GM21528 (cell line): ENCODE data around the gene C8G.

Experiments
- ATAC-seq: cut with Tn5 transposase; IDR thresholded peaks from one replicate; pipeline ENCODE4 v1.9.1; 2021; ENCODE audit warnings: mild to moderate bottlenecking, moderate library complexity; ENCODE audit not compliant: unreplicated experiment, low FRiP score

Gene C8G

DNA sequence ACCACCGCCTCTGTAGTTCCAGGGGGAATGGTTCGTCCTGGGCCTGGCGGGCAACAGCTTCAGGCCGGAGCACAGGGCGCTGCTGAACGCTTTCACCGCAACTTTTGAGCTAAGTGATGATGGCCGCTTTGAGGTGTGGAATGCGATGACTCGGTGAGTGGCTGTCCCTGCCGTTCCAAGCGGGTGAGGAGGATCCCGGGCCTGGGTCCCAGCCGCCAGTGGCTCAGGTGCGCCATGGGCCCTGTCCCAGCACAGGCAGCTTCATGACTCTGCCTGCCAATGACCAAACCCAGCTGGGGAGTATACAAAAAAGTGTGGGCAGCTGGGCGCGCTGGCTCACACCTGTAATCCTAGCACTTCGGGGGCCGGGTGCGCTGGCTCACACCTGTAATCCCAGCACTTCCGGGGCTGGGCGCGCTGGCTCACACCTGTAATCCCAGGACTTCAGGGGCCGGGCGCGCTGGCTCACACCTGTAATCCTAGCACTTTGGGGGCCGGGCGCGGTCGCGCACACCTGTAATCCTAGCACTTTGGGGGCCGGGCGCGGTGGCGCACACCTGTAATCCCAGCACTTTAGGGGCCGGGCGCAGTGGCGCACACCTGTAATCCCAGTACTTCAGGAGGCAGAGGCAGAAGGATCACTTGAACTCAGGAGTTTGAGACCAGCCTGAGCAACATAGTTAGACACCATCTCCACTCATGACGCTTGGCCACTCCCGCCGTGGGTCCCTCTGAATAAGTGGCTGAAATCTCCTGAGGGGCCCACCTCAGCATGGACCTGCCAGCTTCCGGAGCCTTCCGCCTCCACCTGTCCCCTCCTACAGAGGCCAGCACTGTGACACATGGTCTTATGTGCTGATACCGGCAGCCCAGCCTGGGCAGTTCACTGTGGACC is 8.1 kb downstream of the C8G start:
- no peak for ATAC-seq

DNA sequence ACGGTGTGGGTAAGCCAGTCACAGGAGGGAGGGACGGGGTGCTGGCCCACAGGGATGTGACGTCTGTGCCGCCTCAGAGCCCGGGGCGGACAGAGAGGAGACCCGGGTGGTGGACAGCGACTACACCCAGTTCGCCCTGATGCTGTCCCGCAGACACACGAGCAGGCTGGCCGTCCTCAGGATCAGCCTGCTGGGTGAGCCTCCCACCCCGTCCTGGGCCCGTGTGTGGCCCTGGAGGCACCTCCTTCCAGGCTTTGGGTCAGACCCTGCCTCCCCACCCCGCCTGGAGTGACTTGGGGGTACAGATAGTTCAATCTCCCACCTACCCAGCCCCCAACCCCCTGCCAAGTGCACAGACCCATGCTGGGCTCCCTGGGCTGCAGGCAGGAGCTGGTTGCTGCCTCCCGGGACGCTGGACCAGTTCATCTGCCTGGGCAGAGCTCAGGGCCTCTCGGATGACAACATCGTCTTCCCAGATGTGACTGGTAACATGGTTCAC is 8.8 kb downstream of the C8G start:
- ATAC-seq, result no peak

DNA sequence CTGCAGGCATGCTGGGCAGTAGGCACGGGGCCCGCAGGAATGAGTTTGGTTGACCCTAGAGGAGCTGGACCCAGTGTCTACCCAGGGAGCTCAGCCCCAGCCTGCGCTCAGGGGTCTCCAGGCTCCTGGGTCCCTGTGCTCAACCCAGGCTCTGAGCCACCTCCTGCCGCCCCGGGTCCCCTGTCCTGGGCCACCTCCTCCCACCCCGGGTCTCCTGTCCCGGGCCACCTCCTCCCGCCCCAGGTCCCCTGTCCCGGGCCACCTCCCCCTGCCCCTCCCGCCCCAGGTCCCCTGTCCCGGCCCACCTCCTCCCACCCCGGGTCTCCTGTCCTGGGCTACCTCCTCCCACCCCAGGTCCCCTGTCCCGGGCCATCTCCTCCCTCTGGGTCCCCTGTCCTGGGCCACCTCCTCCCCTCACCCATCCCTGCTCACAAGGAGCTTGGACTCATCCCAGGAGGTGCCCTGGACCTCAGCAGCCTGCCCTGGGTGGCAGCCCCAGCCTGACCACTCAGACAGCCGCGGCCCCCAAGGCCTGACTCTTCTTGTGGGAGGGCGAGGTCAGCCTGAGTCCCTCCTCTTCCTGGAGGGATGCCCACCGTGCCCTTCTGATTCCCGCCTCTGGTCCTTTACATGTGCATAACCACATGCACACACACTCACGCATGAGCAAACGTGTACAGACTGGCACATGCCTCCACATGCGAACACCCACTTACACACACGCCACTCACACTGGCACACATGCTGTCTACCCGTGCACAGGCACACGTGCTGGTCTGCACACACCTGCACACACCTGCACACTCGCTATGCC is 9.4 kb downstream of the C8G start:
- no peak for ATAC-seq

DNA sequence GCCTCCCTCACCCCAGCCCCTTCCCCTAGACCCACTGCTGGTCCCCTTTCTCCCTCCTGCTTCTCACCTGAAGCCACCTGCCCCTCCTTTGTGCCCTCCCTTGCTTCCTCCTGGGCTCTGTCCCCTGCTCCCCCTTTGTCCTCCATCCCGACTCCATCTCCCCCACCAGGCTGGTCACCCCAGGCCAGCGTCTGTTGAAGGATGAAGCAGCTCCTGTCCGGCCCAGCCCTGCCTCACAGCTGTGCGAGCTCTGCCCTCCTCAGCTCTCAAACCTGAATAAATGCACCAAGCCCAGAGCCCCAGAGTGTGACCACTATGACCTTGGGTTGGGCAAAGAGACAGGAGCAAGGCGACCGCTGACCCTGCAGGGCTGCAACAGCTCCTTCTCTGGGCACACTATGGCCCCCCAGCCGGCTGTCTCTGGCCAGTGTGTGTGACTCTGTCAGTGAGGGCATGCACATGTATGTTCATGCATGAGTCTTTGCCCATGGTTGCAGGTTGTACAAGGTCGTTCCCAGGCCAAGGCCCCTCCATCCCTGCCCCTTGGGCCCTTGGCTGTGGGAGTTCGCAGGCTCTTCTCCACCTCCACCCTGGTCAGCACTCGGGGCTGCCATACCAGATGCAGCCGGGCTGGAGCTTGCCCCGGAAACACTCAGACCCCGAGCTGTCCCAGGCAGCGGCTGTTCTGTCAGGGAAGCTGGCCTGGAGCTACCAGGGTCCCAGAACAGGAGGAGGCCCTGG is 10.3 kb downstream of the C8G start:
- no peak for ATAC-seq

DNA sequence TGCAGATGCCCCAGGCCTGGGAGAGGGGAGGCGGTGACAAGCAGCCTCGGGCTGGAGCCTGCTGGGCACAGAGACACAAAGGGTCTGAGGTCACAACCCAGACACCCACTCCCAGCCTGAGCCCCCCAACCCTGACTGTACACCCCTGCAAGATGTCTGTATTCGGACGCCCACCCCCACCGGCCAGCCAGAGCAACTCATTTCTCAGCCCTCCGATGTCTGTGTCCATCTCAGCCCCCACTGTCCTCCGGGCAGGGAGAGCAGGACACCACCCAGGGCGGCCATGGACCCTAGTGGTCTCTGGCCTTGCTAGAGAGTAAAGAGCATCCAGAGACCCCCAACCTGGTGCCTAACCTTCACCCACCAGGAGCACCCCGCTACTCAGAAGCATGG is 10.9 kb downstream of the C8G start:
- no peak for ATAC-seq

DNA sequence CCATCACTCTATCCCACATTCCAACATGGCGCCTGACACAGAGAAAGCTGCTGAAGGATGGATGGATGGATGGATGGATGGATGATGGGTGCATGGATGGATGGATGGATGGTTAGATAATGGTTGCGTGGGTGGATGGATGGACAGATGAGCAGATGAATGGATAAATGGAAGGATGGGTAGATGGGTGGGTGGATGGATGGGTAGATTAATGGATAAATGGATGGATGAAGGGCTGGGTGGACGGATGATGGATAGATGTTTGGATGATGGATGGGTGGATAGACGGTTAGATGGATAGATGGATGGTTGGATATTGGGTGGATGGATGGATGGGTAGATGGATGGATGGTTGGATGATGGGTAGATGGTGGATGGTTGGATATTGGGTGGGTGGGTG is 11.6 kb downstream of the C8G start:
- no peak for ATAC-seq

DNA sequence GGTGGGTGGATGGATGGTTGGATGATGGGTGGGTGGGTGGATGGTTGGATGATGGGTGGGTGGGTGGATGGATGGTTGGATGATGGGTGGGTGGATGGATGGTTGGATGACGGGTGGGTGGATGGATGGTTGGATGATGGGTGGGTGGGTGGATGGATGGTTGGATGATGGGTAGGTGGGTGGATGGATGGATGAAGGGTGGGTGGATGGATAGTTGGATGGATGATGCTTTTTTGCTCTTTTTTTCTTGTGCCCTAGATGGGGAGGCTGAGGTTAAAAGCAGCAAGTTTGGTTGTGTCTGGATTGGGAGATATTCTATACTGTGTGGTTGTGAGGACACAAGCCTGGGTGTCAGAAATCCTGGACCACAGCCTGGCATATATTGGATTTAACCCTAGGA is 12.4 kb downstream of the C8G start:
- ATAC-seq, result no peak

DNA sequence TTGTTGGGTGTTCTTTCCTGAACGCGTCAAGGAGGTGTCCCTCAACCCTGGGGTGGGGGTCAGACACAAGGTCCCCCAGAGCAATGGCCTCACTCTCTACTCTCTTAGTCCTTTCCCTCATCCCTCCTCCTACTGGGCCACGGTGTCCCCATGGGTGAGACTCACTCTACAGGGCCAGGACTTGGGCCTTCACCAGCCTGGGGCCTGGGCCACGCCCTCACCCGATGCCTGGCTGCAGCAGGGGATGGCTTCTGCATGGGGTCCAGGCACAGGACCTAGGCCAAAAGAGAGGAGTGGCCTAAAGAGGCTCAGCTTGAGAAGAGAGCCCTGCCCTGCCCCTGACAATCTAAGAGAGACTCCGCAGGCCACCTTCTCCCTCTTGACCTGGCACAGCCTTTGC is 12.9 kb downstream of the C8G start:
- no peak for ATAC-seq

DNA sequence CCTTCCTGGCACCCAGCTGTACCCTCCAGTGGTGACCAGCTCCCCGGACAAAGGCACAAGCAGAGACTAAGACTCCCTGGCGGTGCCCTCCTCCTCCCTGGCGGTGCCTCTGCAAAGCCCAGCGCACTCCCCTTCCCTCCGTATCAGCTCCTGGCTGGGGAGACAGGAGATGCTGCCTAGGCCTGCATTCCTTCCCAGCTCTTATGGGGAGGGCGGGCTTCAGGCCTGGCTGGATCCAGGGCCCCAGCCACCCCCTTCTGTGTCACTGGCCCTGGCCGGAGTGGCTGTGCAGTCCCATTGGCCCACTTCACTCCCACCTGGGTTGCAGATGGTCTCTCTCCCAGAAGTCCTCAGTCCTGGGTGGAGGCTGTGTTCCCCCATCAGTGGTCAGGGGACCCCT is 13.4 kb downstream of the C8G start:
- no peak for ATAC-seq

DNA sequence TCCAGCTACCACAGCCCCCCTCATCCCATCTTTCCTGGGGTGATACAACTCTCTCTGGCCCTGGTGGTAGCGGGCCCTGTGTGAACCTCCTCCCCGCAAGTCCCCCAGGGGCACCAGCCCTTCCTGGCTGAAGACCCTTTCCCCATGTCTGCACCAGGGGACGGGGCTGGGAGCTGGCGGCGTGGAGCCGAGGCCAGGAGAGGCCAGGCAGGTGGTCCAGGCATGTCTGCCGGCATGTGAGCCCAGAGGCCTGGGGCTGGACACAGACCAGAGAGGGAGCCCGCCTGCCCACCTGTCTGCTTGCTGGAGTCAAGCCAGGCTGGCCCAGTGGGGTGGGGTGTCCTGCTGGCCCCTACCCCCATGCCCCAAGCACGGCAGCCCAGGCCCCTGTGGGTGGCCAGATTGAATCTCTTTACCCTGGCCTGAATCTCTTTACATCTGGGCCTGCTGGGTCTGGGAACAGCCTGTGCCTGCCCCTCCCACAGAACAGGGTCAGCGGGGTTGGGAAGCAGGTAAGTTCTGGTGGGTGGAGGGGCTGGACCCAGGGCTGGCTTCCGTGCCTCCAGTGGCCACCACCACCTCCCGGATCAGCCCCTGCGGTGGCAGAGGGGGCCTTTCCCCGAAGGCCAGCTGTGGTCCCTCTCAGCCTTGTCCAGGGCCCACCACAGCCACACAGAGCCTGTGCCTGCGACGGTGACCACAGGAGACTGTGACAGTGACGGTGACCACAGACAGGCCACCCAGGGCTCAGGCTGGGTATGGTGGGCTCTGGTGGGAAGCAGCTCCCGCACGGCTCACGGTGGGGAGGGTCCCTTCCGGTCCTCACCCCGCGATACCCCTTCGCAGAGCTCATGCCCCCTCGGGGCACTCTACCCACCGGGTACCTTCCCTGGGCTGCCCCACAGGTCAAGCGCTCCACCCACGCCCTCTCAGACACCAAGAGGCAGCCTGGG is 14.1 kb downstream of the C8G start:
- ATAC-seq, result no peak

DNA sequence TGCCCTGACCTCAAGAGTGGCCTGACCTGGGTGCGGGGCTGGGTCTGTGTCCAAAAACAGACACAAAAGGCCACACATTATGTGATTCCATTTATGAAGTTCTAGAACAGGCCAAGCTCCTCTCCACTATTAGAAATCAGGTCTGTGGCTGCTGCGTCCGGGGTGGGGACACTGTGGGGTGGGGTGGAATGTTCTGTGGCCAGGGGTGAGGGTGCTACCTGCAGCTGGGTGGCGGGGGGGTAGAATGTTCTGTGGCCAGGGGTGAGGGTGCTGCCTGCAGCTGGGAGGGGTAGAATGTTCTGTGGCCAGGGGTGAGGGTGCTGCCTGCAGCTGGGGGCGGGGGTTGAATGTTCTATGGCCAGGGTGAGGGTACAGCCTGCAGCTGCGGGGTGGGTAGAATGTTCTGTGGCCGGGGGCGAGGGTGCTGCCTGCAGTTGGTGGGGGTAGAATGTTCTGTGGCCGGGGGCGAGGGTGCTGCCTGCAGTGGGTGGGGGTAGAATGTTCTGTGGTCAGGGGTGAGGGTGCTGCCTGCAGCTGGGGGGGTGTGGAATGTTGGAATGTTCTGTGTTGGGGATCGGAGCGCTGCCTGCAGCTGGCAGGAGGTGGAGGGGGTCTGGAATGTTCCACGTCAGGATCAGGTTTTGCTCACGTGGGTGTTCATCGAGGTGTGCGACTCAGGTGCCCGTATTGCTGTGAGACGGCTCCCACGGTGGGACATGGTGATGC is 15.3 kb downstream of the C8G start:
- ATAC-seq, result no peak

DNA sequence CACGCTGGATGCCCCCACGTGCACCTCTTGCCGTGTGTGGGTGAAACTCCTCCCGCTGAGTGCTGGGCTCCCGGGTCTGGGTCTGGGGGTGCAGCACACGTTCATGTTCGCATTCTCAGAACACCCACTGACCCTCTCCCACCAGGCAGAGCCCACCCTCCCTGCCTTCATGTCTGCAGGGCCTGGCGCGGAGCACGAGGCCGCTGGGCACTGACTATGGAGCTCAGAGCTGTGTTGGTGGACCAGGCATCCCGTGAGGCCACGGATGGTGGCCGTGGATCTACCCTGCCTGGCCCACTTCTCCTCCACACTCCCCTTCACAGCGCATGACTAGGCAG is 15.9 kb downstream of the C8G start:
- no peak for ATAC-seq

DNA sequence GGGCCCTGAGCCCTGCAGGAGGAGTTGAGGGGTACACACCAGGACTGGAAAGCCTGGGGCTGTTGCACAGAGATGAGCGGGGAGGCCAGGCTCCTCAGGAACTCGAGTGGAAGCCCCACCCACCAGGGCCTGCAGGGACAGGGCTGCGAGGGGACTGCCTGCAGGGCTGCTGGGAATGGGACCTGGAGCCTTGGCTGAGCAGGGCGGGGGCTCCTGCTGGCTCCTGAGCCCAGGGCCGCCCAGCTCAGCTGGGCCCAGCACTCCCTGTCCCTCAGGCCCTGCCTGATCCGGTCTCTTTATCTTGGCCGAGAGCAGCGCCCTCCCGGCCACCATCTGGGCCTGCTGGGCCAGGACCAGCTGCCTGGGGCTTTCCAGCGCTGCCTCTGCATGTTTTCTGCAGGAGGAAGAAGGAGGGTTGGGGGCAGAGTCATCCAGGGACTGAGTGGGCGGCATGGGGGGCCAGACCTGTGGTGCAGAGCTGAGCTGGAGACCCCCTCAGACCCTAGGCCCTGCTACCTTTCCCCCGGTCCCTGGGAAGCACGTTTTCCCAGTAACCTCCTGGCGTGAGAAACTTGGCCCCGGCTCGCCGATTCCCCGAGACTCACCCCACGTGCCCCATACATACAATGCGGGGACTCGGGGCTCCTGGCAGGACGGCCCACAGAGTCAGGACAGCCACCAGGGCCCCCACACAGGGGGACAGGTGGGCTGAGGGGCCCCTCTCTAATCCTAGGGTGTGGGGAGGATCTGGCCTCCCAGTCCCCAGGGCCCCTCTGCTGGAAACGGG is 16.4 kb downstream of the C8G start:
- no peak for ATAC-seq

DNA sequence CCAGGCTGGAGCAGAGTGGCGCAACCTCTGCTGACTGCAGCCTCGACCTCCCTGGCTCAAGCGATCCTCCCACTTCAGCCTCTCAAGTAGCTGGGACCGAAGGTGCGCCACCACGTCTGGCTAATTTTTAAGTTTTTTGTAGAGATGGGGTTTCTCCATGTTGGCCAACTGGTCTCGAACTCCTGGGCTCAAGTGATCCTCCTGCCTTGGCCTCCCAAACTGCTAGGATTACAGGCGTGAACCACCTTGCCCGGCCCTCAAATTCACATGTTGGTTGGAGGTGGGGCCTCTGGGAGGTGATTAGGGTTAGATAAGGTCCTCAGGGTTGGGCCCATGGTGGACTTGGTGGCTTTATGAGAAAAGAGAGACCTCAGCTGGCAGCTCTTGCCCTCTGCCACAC is 17.1 kb downstream of the C8G start:
- ATAC-seq, result no peak

DNA sequence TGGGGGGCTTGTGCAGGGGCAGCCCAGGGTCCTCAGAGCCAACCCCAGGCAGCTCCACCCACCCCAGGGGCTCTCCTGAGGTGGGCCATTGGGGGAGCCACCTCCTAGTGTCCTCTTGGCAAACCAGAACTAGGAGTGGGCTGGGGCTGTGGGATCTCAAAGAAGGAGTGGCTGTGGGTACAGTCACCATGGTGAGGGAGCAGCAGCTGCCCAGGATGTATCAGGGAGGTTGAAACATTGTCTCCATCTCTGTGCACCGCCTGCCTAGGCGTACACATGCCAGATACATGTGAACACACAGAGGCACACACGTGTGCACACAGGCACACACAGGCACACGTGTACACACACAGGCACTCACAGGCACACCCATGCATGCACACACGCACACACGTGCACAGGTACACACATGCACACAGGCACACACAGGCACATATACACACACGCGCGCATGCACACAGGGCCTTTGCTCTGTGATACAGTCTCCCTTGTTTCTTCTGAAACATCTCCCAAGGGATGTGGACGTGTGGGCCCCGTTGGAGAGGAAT is 17.7 kb downstream of the C8G start:
- ATAC-seq, result no peak

DNA sequence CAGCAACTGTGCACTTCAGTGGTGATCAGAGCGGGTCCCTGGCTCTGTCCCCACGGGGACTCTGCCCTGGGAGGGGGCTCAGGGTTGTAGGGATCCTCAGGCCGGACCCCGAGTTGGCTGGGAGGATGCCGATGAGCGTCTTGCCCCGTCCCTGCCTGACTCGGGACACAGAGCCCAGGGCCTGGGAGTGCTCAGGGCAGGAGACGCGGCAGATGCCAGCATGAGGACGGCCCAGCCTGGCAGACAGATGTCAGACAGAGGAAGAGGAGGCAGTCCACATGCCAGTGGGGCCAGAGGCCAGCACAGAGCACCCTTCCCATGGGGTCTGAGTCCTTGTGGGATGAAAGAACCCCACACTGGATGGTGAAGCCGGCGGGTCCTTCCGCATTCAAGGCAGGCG is 18.3 kb downstream of the C8G start:
- ATAC-seq, result no peak

DNA sequence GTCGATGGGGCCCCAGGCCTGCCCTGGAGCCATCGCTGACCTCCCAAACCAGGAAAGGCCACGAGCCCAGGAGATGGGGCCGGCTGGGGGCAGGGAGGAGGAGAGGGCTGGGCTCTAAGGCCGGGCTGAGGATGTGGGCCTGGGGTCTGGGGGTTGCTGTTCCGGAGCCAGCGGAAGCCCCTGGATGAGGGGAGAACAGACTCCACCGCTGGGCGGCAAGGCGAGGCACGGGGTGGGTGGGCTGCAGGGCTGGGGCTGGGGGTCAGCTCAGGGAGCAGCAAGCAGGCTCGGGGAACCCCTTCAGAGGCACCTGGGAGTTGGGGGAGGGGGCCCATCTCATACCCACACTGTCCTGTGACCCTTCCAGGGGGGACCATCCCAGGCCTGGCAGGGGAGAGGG is 18.7 kb downstream of the C8G start:
- no peak for ATAC-seq

DNA sequence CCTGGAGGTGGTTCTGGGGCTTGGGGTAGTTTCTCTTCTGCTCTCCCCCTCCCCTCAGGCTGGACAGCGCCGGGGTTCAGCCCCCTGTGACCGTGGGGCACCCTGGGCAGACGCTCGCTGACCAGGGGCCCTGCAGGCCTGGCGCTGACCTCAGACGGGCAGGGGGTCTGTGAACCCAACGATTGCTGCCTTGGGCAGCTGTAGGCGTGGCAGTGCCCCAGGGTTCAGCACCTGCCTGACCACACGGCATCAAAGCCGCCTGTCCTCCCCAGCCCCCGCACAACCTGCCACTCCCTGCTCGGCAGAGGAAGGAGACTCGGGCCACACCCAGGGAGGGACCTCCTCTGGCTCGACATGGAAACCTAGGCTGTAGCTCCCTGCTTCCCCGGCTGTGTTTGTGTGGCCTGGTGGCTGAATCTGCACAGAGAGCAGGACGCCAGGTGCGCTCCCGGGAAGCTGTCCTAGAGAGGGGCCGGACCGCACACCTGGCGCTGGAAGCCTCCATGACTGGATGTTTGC is 19.2 kb downstream of the C8G start:
- ATAC-seq, result no peak
